WTC11 (cell line): ENCODE measurements around the gene LY6G6C. TPM values are rescaled to one million over a fixed set of nuclear protein-coding genes. Genes with fewer than 3 reads are reported as not detected.

Source experiments
- ATAC-seq: fragments of 200-7000 bp; cut with Tn5 transposase; 2 replicates; pipeline ENCODE4 v1.10.0; 2021; ENCODE audit warnings: mild to moderate bottlenecking, moderate library complexity
- CTCF ChIA-PET: fragments of 300-600 bp; sonication (Branson Sonifier 250); formaldehyde crosslinking; loops from one replicate; lab custom pipeline; 2021; ENCODE audit warnings: antibody characterized with exemption; lab: Charles Lee
- POLR2A ChIA-PET: fragments of 350-600 bp; sonication (Branson Sonifier 250); formaldehyde crosslinking; loops from one replicate; lab custom pipeline; 2021; ENCODE audit warnings: antibody characterized with exemption; lab: Charles Lee
- DNase-seq: peaks from one replicate; pipeline ENCODE4 v3.0.0; 2021; ENCODE audit warnings: low spot score
- H3K27ac Mint-ChIP-seq: 2 replicates; pipeline ENCODE4 v1.8.0; 2021; ENCODE audit warnings: mixed read lengths
- H3K27me3 Mint-ChIP-seq: 2 replicates; pipeline ENCODE4 v1.8.0; 2021; ENCODE audit warnings: low read depth, mild to moderate bottlenecking, moderate library complexity, mixed read lengths
- H3K36me3 Mint-ChIP-seq: 2 replicates; pipeline ENCODE4 v1.8.0; 2021; ENCODE audit warnings: mixed read lengths
- H3K4me1 Mint-ChIP-seq: 2 replicates; pipeline ENCODE4 v1.8.0; 2022; ENCODE audit warnings: mixed read lengths
- H3K4me3 Mint-ChIP-seq: 2 replicates; pipeline ENCODE4 v1.8.0; 2021; ENCODE audit warnings: mild to moderate bottlenecking, moderate library complexity, mixed read lengths
- H3K9me3 Mint-ChIP-seq: 2 replicates; pipeline ENCODE4 v1.8.0; 2021; ENCODE audit warnings: mixed read lengths
- CTCF ChIP-seq: fragments of 200-600 bp; IDR thresholded peaks from 2 replicates; pipeline ENCODE4 v1.8.0; 2022; ENCODE audit warnings: antibody characterized with exemption
- ETV6 ChIP-seq: sonication (generic); formaldehyde crosslinking; IDR thresholded peaks from 2 replicates; pipeline ENCODE4 v1.8.1; 2022; ENCODE audit warnings: mild to moderate bottlenecking, missing genetic modification reagents
- FOXP1 ChIP-seq: sonication (generic); formaldehyde crosslinking; IDR thresholded peaks from 2 replicates; pipeline ENCODE4 v1.8.0; 2022; ENCODE audit warnings: missing genetic modification reagents, mild to moderate bottlenecking, moderate library complexity, borderline replicate concordance
- GABPB1 ChIP-seq: sonication (generic); formaldehyde crosslinking; IDR thresholded peaks from 2 replicates; pipeline ENCODE4 v1.8.1; 2023; ENCODE audit warnings: mild to moderate bottlenecking, missing genetic modification reagents
- GRHL2 ChIP-seq: fragments of 250-450 bp; sonication (Bioruptor Pico); IDR thresholded peaks from 2 replicates; pipeline ENCODE4 v1.8.0; 2022; ENCODE audit warnings: mild to moderate bottlenecking, moderate library complexity; ENCODE audit not compliant: insufficient replicate concordance, severe bottlenecking
- GTF2I ChIP-seq: fragments of 250-450 bp; sonication (Bioruptor Pico); conservative IDR thresholded peaks from 2 replicates; pipeline ENCODE4 v1.4.0; 2021; ENCODE audit warnings: mild to moderate bottlenecking
- HMGXB4 ChIP-seq: sonication (generic); formaldehyde crosslinking; IDR thresholded peaks from 2 replicates; pipeline ENCODE4 v1.8.1; 2023; ENCODE audit warnings: mild to moderate bottlenecking, moderate library complexity, missing genetic modification reagents
- NFE2L1 ChIP-seq: sonication (generic); formaldehyde crosslinking; IDR thresholded peaks from 2 replicates; pipeline ENCODE4 v1.8.1; 2023; ENCODE audit warnings: missing genetic modification reagents
- TEAD4 ChIP-seq: sonication (generic); formaldehyde crosslinking; IDR thresholded peaks from 2 replicates; pipeline ENCODE4 v1.8.0; 2022; ENCODE audit warnings: mild to moderate bottlenecking, missing genetic modification reagents
- TP53 ChIP-seq: sonication (generic); formaldehyde crosslinking; IDR thresholded peaks from 2 replicates; pipeline ENCODE4 v1.8.1; 2023; ENCODE audit warnings: mild to moderate bottlenecking, missing genetic modification reagents
- ZNF219 ChIP-seq: sonication (generic); formaldehyde crosslinking; IDR thresholded peaks from 2 replicates; pipeline ENCODE4 v1.8.0; 2023; ENCODE audit warnings: missing genetic modification reagents, mild to moderate bottlenecking, borderline replicate concordance
- ZNF425 ChIP-seq: fragments of 250-450 bp; sonication (Bioruptor Pico); conservative IDR thresholded peaks from 2 replicates; pipeline ENCODE4 v1.9.0; 2021; ENCODE audit warnings: mild to moderate bottlenecking
- ZNF532 ChIP-seq: fragments of 250-450 bp; sonication (Bioruptor Pico); IDR thresholded peaks from 2 replicates; pipeline ENCODE4 v1.9.0; 2021; ENCODE audit warnings: mild to moderate bottlenecking, borderline replicate concordance
- total RNA-seq: library from RNA; stranded (reverse); gene quantifications from 3 replicates; pipeline ENCODE4 v1.2.3, GENCODE V29; 2021
- TF ChIP-seq, protein P1 (sequence below): fragments of 250-450 bp; sonication (Bioruptor Pico); IDR thresholded peaks from 2 replicates; pipeline ENCODE4 v1.9.0; 2021; ENCODE audit warnings: mild to moderate bottlenecking

LY6G6C gene
- total RNA-seq, 1 experiment from 2014 or later = 0.35 TPM

- Mint-ChIP-seq H3K4me1 (peaks cover 16% of the 10 kb centered on the region), H3K27ac (no peak within 1 kb of the TSS), H3K27me3 (peaks cover 24% of the 10 kb centered on the region), H3K9me3 (no peaks in the 10 kb centered on the region), H3K4me3 (peak within 1 kb of the TSS; percentile 89), H3K36me3 (no peaks in the 10 kb centered on the region)
- CTCF ChIA-PET = interaction anchor here (0.5 to 2.9 kb wide), 26 partner anchors 9 to 1158 kb away, joined by 3 to 26 read pairs (median 6); partner anchors contain the start of genes ABHD16A, ATP6V1G2, CLIC1 and DDAH2
- no peak for TF ChIP-seq ZNF219 (CRISPR knock-in tag)
- TF ChIP-seq FOXP1 = no peak
- 0 out of 2 replicates have a peak, but pooled peaks have one; percentile 12 for TF ChIP-seq HMGXB4 (CRISPR knock-in tag)
- TF ChIP-seq, protein P1, sequence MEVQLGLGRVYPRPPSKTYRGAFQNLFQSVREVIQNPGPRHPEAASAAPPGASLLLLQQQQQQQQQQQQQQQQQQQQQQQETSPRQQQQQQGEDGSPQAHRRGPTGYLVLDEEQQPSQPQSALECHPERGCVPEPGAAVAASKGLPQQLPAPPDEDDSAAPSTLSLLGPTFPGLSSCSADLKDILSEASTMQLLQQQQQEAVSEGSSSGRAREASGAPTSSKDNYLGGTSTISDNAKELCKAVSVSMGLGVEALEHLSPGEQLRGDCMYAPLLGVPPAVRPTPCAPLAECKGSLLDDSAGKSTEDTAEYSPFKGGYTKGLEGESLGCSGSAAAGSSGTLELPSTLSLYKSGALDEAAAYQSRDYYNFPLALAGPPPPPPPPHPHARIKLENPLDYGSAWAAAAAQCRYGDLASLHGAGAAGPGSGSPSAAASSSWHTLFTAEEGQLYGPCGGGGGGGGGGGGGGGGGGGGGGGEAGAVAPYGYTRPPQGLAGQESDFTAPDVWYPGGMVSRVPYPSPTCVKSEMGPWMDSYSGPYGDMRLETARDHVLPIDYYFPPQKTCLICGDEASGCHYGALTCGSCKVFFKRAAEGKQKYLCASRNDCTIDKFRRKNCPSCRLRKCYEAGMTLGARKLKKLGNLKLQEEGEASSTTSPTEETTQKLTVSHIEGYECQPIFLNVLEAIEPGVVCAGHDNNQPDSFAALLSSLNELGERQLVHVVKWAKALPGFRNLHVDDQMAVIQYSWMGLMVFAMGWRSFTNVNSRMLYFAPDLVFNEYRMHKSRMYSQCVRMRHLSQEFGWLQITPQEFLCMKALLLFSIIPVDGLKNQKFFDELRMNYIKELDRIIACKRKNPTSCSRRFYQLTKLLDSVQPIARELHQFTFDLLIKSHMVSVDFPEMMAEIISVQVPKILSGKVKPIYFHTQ = no peak
- no peak for TF ChIP-seq ZNF532 (CRISPR knock-in tag)
- TF ChIP-seq NFE2L1 (CRISPR knock-in tag) = no peak
- no peak for TF ChIP-seq ETV6
- TF ChIP-seq GRHL2 (CRISPR knock-in tag) = no peak
- TF ChIP-seq GABPB1 = no peak
- TF ChIP-seq TP53 (CRISPR knock-in tag) = no peak
- TF ChIP-seq TEAD4 (CRISPR knock-in tag) = no peak
- peak; percentile 6; the same call in 1 of the 2 replicates for TF ChIP-seq CTCF
- TF ChIP-seq GTF2I (CRISPR knock-in tag) = no peak
- no peak for TF ChIP-seq ZNF425
- POLR2A ChIA-PET = interaction anchor here (0.5 to 1.5 kb wide), 6 partner anchors 83 to 193 kb away, joined by 3 to 8 read pairs (median 4); partner anchors contain the start of genes HSPA1B and NEU1
- ATAC-seq (peak; percentile 39), DNase-seq (peak; percentile 77)
Measured at GRCh38 chr6:31680226-31681134, 41.1 kb downstream of the LY6G6C start, which contains the start of gene LY6G5C. Gene LY6G5C (minus strand): TSS chr6:31681067. CDS start chr6:31680373, 694 bp downstream.
